Vagina (tissue), 2 donors: ENCODE data around the gene HDGFL2.

ENCODE experiments used
- POLR2AphosphoS5 ChIP-seq, 2 donors: sonication (generic); formaldehyde crosslinking; IDR thresholded peaks; one replicate each; pipeline ENCODE4 v1.9.0; 2017; ENCODE audit warnings: antibody characterized with exemption in 2 of 2, mild to moderate bottlenecking in 2 of 2, low read depth in 1 of 2; ENCODE audit not compliant: insufficient read depth in 1 of 2
- TF ChIP-seq, protein P1 (sequence below), 3 experiments: fragments of 450-650 bp in 2 of 3; fragments of 200-600 bp in 1 of 3; sonication (generic) in 1 of 3; IDR thresholded peaks; one replicate each; pipeline ENCODE4 v1.5.1; 2017 to 2019; ENCODE audit warnings: antibody characterized with exemption in 3 of 3, mild to moderate bottlenecking in 2 of 3, moderate library complexity in 2 of 3

DNA sequence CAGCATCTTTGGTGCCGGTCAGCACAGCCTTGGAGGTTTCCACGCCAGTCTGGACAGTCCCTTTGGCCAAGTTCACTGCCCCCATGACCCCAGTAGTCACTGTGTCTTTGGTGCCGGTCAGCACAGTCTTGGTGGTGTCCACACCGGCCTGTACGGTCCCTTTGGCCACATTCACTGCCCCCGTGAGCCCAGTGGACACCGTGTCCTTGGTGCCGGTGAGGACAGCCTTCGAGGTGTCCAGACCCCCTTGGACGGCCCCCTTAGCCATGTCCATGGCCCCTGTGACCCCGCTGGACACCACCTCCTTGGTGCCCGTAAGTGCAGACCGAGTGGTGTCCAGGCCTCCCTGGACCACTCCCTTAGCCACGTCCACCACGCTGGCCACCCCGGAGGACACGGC, 41.2 kb downstream of the HDGFL2 start:
- TF ChIP-seq, protein P1, sequence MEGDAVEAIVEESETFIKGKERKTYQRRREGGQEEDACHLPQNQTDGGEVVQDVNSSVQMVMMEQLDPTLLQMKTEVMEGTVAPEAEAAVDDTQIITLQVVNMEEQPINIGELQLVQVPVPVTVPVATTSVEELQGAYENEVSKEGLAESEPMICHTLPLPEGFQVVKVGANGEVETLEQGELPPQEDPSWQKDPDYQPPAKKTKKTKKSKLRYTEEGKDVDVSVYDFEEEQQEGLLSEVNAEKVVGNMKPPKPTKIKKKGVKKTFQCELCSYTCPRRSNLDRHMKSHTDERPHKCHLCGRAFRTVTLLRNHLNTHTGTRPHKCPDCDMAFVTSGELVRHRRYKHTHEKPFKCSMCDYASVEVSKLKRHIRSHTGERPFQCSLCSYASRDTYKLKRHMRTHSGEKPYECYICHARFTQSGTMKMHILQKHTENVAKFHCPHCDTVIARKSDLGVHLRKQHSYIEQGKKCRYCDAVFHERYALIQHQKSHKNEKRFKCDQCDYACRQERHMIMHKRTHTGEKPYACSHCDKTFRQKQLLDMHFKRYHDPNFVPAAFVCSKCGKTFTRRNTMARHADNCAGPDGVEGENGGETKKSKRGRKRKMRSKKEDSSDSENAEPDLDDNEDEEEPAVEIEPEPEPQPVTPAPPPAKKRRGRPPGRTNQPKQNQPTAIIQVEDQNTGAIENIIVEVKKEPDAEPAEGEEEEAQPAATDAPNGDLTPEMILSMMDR (IDR thresholded peaks at IDR 0.05): no peak
- no peak for TF ChIP-seq POLR2AphosphoS5 (IDR thresholded peaks at IDR 0.05; ENCODE audit: insufficient read depth in 1 of 2, low read depth in 1 of 2)
